ENCODE results near the gene TTC38.

- TF ChIP-seq CTCF (IDR thresholded peaks at IDR 0.05), result no peak
- no peak for TF ChIP-seq POLR2A (IDR thresholded peaks at IDR 0.05)
These were observed 42.2 kb upstream of the TTC38 start for GRCh38 chr22:46225631-46226030.

All from testis (tissue), 2 donors.